ENCODE results near the gene ANKRD16. TPM values are rescaled to one million over a fixed set of nuclear protein-coding genes. Genes with fewer than 3 reads are reported as not detected.

ANKRD16 gene
- total and polyA plus RNA-seq, 2 of the 8 experiments (the other 6 are each of a cell fraction or from before 2014, with no cell fraction given): 8.2 to 12.7 TPM

DNA sequence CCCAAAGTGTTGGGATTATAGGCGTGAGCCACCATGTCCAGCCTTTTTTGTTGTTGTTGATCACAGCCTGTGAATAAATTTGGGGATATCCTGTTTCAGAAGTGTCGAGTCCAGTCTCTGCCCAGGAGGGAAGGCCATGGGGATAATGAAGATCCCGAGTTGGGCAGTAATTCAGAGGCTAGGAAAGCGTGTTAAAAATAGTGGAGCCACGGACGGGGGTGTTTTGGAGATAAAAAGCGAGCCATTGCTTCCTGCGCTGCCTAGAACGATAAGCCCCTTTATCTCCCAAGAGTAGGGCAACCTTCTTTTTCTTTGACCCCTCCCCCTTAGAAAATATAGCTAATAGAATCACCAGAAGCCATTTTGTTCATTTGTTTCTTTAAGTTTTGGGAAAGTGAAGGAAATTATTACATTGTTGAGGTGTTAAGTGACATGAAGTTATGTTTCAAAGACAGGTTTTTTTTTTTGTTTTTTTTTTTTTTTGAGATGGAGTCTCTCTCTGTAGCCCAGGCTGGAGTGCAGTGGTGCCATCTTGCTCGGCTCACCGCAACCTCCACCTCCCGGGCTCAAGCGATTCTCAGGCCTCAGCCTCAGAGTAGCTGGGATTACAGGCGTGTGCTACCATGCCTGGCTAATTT is 44.3 kb upstream of the ANKRD16 start:
- Histone ChIP-seq H2AK5ac (ENCODE audit: low read depth, low read length) (no peak overlapping the region), H2BK5ac (ENCODE audit: low read depth, low read length) (no peak overlapping the region), H3K79me1 (ENCODE audit: low read depth, low read length) (no peaks in the 10 kb centered on the region), H3K79me2 (ENCODE audit: control insufficient read depth in 1 of 2, insufficient read depth in 2 of 2, low read length in 2 of 2) (no peaks in the 10 kb centered on the region), H3K9ac (replicated peaks in 1 of 4; ENCODE audit: extremely low read depth in 1 of 4, low read depth in 3 of 4, low read length in 3 of 4) (no peak overlapping the region), H4K5ac (ENCODE audit: insufficient read length, low read depth, low read length) (no peak overlapping the region), H3K4me3 (ENCODE audit: extremely low read depth in 1 of 4, insufficient read depth in 2 of 4, low read depth in 3 of 4, low read length in 4 of 4) (no peak overlapping the region), H3K14ac (ENCODE audit: insufficient read length) (no peak overlapping the region), H3K18ac (ENCODE audit: extremely low read depth, low read length) (no peak overlapping the region), H3K23me2 (ENCODE audit: low read depth, low read length) (no peaks in the 10 kb centered on the region), H2BK20ac (ENCODE audit: low read length) (no peak overlapping the region), H2AFZ (ENCODE audit: low read length) (no peak overlapping the region), H3K4me2 (ENCODE audit: insufficient read depth in 1 of 2, low read depth in 2 of 2, low read length in 2 of 2) (no peak overlapping the region), H3K4me1 (replicated peaks in 1 of 4; ENCODE audit: control insufficient read depth in 3 of 4, insufficient read depth in 4 of 4, low read length in 3 of 4) (no peaks in the 10 kb centered on the region), H3K23ac (ENCODE audit: insufficient read length) (no peak overlapping the region), H4K8ac (ENCODE audit: extremely low read depth, insufficient read depth, low read length) (no peak overlapping the region), H3K27me3 (replicated peaks in 1 of 4; ENCODE audit: control insufficient read depth in 3 of 4, extremely low read depth in 1 of 4, insufficient read depth in 3 of 4, low read length in 3 of 4) (no peaks in the 10 kb centered on the region), H2BK12ac (ENCODE audit: low read depth, low read length) (no peak overlapping the region), H4K20me1 (replicated peaks in 1 of 2; ENCODE audit: control insufficient read depth in 1 of 2, insufficient read depth in 2 of 2, low read length in 2 of 2) (peaks cover 3 to 7% of the 10 kb centered on the region in 2 experiments), H4K91ac (replicated peaks; ENCODE audit: insufficient read length, low read length) (no peak overlapping the region), H2BK15ac (ENCODE audit: low read length) (no peak overlapping the region), H3K4ac (replicated peaks; ENCODE audit: insufficient read length, low read depth, low read length) (no peak overlapping the region), H3K27ac (ENCODE audit: low read depth, low read length) (no peak overlapping the region), H3K36me3 (ENCODE audit: control insufficient read depth in 2 of 4, insufficient read depth in 4 of 4, low read length in 3 of 4) (peaks cover 8 to 53% (median 29%) of the 10 kb centered on the region in 4 experiments), H3K56ac (replicated peaks; ENCODE audit: insufficient read length, low read depth, low read length) (no peak overlapping the region), H3K9me3 (ENCODE audit: insufficient read depth in 2 of 2, low read depth in 1 of 2, low read length in 1 of 2) (no peaks in the 10 kb centered on the region), H2BK120ac (replicated peaks; ENCODE audit: low read depth, low read length) (no peak overlapping the region)
- DNase-seq (ENCODE audit: low read depth in 1 of 2, low spot score in 2 of 2) (no peak), FAIRE-seq (no peak)
- ChIA-PET POLR2A (ENCODE audit: partially characterized antibody) (no interaction called here), CTCF (ENCODE audit: partially characterized antibody) (interaction anchor here (1.3 kb wide), 1 partner anchor 80 kb away, joined by 3 read pairs; no protein-coding TSS in a partner anchor)
- TF ChIP-seq GTF2F1 (IDR thresholded peaks at IDR 0.05; ENCODE audit: borderline replicate concordance, low read depth, low read length): no peak
- no peak for TF ChIP-seq EGR1 (IDR thresholded peaks at IDR 0.05; ENCODE audit: borderline replicate concordance, low read depth, low read length)
- no peak for TF ChIP-seq POLR2A (IDR thresholded peaks at IDR 0.05; ENCODE audit: control extremely low read depth in 1 of 2, low read depth in 2 of 2, low read length in 2 of 2)
- no peak for TF ChIP-seq TBP (IDR thresholded peaks at IDR 0.05; ENCODE audit: low read depth, low read length)
- TF ChIP-seq JUN (IDR thresholded peaks at IDR 0.05; ENCODE audit: low read depth, low read length): no peak
- no peak for TF ChIP-seq RNF2 (IDR thresholded peaks at IDR 0.05; ENCODE audit: borderline replicate concordance, low read depth, low read length, missing control alignments, poor library complexity, severe bottlenecking)
- TF ChIP-seq KDM5A (IDR thresholded peaks at IDR 0.05; ENCODE audit: low read length): no peak
- TF ChIP-seq TAF1 (IDR thresholded peaks at IDR 0.05; ENCODE audit: low read depth, low read length): no peak
- no peak for TF ChIP-seq MAX (IDR thresholded peaks at IDR 0.05)
- no peak for TF ChIP-seq SP1 (IDR thresholded peaks at IDR 0.05; ENCODE audit: low read depth, low read length)
- no peak for TF ChIP-seq SIRT6 (IDR thresholded peaks at IDR 0.05; ENCODE audit: low read length)
- TF ChIP-seq BCL11A (IDR thresholded peaks at IDR 0.05; ENCODE audit: low read depth in 2 of 2, low read length in 2 of 2): no peak
- no peak for TF ChIP-seq ZNF274 (IDR thresholded peaks at IDR 0.05; ENCODE audit: borderline replicate concordance, extremely low read depth, low read length)
- 92% methylated on average over 14 of the region's 14 CpGs; no CpG with 5 or more reads in 1 of the 2 experiments for WGBS, 2 experiments (ENCODE audit: extremely low coverage in 1 of 2, insufficient coverage in 1 of 2, insufficient read length in 1 of 2, insufficient replicate concordance in 2 of 2, low coverage in 1 of 2, low lambda C conversion rate in 2 of 2, missing lambda C conversion rate in 1 of 2)
